NCI-H1105 treated with DMSO at 0.1 percent for 48 hours (cell line): Measurements from ENCODE around the gene EPN2.

Experiments
- DNase-seq: peaks from one replicate; lab custom pipeline; 2025; lab: John Stamatoyannopoulos, UW

EPN2 gene

GRCh38 chr17:19294443-19294842 lies 57.3 kb downstream of the EPN2 start:
- no peak for DNase-seq

- DNase-seq, result no peak
Observed at GRCh38 chr17:19295473-19296135, 58.4 kb downstream of the EPN2 start.

GRCh38 chr17:19296786-19297778 lies 59.9 kb downstream of the EPN2 start:
- no peak for DNase-seq

GRCh38 chr17:19298569-19299213 lies 61.5 kb downstream of the EPN2 start:
- no peak for DNase-seq

DNA sequence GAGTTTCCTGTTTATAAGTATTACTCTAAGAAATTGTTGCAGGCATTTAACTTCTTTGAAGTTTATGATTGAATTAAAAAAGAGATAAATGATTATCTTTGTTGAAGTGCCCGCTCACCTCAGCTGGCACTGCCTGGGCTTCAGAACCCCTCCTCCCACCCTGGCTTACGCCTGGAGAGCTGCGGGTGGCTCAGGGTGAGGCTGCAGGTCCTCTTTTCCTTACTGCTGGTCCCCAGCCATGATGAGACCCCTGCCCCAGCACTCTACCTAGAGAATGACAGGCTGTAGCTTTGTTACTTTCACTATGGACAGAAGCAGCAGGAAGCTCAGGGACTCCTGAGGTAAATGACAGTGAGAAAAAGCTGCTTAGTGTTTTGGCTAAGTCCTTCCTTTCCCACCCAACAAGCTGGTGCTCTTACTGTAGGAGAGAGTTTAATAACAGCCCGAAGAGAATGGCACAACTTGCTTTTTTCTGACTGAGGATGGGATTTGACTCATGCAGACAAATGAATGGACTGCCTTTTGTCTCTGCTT lies 62.1 kb downstream of the EPN2 start:
- DNase-seq, result no peak

GRCh38 chr17:19299866-19300265 lies 62.7 kb downstream of the EPN2 start:
- no peak for DNase-seq

DNA sequence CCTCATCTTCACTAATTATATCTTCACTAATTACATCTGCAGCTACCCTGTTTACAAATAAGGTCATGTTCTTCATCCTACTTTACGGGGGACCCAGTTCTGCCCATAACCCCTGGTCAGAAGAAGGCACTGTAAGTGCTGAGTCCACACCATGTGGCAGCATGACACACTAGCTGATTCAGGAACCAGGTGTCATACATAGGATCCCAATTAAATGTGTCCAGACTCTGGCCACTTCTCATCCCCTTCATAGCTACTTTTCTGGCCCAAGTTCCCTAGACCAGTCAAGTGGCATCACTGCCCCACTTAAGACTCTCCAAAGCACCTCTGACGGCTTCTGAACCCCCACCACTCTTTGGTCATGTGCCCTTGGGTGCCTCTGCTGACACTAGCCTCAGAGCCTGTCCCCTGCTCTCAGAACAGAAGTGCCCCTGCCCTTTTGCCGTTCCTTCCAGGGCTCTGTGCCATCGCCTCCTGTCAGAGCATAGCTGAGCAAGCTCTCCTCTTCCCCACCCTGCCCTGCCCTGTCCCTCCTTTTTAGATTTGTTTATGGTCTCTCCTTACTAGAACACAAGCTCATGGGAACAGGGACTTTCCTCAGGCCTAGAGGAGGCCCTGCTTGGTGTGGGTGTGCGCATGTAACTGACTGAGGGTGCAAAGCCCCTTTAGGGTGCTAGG lies 64.2 kb downstream of the EPN2 start:
- no peak for DNase-seq

DNA sequence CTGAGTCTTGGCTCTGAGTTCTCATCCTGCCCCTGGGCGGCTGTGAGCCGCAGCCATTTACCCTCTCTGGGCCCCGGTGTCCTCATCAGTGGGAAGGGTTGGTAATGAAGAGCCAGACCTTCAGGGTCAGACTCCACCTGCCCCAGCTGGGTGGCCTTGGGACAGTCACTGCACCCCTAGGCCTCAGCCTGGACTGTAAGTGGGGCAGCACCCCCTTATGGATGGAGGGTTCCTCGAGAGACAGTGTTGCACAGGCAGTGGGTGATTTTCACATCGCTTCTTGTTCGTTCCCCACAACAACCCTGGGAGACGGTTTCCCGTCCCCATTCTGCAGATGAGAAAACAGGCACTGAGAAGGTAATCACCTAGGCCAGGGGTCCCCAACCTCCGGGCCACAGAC lies 64.8 kb downstream of the EPN2 start:
- DNase-seq, result no peak

- no peak for DNase-seq
Observed at GRCh38 chr17:19302791-19303331, 65.7 kb downstream of the EPN2 start.

- DNase-seq, result no peak
Observed at GRCh38 chr17:19303367-19303776, 66.2 kb downstream of the EPN2 start.

DNA sequence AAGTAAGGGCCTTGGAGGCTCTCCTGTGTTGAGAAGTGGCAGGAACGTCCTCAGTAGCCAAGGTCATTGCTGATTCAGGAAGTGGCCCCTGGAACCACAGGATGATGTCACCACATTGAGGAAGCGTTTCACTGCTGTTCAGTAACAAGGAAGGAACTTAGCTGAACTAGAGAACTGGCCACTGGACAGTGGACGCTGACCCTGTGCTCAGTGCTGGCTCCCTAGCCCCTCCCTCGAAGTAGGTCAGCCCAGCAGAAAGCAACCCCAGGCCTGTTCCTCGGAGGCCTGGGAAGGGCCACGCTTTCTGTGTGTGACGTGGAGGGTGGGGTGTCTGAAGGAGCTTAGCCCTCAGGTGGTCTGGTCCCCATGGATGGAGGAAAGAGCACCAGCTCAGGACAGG lies 67.0 kb downstream of the EPN2 start:
- DNase-seq, result no peak

DNA sequence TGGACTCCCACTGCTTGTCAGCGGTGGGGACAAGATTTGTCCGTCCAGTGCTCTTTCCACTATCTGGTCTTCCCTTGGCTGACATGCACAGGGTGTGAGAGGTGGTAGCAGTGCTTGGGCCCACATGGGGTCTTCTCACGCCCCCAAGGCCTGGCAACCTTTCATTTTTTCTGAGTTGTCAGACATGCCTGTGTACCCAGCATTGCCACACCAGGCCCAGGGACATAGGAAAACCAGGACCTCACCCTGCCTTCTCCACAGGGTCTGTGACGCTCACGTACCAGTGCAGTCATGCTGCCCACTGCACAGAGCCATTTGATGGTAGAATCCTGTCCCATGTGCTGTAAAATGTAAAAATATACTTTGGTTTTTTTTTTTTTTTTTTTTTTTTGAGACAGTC lies 67.6 kb downstream of the EPN2 start:
- DNase-seq, result no peak

DNA sequence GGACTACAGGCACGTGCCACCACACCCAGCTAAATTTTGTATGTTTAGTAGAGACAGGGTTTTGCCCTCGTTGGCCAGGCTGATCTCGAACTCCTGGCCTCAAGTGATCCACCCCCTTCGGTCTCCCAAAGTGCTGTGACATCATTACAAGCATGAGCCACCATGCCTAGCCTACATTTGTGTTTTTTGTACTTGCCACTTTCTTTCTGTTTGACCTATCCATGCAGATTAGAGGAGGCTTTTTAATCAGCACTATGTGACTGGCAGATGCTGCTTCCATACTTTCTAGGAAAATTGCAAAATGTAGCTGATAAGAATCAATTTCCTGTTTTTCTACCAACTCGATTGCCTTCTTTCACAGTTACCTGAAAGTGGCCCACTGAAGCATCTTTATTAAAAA lies 68.1 kb downstream of the EPN2 start:
- no peak for DNase-seq

- DNase-seq, result no peak
Observed at GRCh38 chr17:19305761-19306159, 68.6 kb downstream of the EPN2 start.

- DNase-seq, result no peak
Observed at GRCh38 chr17:19306160-19307111, 69.3 kb downstream of the EPN2 start.

GRCh38 chr17:19307521-19307920 lies 70.4 kb downstream of the EPN2 start:
- no peak for DNase-seq

GRCh38 chr17:19308398-19308797 lies 71.2 kb downstream of the EPN2 start:
- DNase-seq, result no peak

- no peak for DNase-seq
Observed at GRCh38 chr17:19309701-19310100, 72.5 kb downstream of the EPN2 start.

GRCh38 chr17:19310151-19310550 lies 73.0 kb downstream of the EPN2 start:
- DNase-seq, result no peak

GRCh38 chr17:19311016-19311415 lies 73.8 kb downstream of the EPN2 start:
- no peak for DNase-seq
